Raji (cell line): ENCODE results near the gene SP2.

Experiments
- POLR2A ChIP-seq: IDR thresholded peaks from 2 replicates; pipeline ENCODE4 v1.6.1; 2011; ENCODE audit warnings: low read depth, low read length, control low read depth; ENCODE audit not compliant: insufficient read depth

SP2 gene

GRCh38 chr17:47862621-47863440, 33.2 kb upstream of the SP2 start:
- TF ChIP-seq POLR2A = no peak

GRCh38 chr17:47864791-47865216, 31.2 kb upstream of the SP2 start:
- TF ChIP-seq POLR2A = no peak

- no peak for TF ChIP-seq POLR2A
Measured at GRCh38 chr17:47866941-47867340, 29.1 kb upstream of the SP2 start.

- TF ChIP-seq POLR2A = no peak
Measured at GRCh38 chr17:47867813-47868533, 28.1 kb upstream of the SP2 start.

GRCh38 chr17:47869114-47869513, 26.9 kb upstream of the SP2 start:
- TF ChIP-seq POLR2A = no peak

GRCh38 chr17:47870056-47870455, 26.0 kb upstream of the SP2 start:
- TF ChIP-seq POLR2A = no peak

GRCh38 chr17:47871048-47871447, 25.0 kb upstream of the SP2 start:
- TF ChIP-seq POLR2A = no peak

- TF ChIP-seq POLR2A = no peak
Measured at GRCh38 chr17:47872019-47872650, 23.9 kb upstream of the SP2 start.

- TF ChIP-seq POLR2A = no peak
Measured at GRCh38 chr17:47872651-47873161, 23.3 kb upstream of the SP2 start.

- TF ChIP-seq POLR2A = no peak
Measured at GRCh38 chr17:47873200-47874090, 22.6 kb upstream of the SP2 start.

- no peak for TF ChIP-seq POLR2A
Measured at GRCh38 chr17:47875011-47875985, 20.7 kb upstream of the SP2 start.

- TF ChIP-seq POLR2A = no peak
Measured at GRCh38 chr17:47877368-47878034, 18.5 kb upstream of the SP2 start.
